Measurements from ENCODE around the gene FEZF2. TPM values are rescaled to one million over a fixed set of nuclear protein-coding genes. Genes with fewer than 3 reads are reported as not detected.

Gene FEZF2
- total and polyA plus RNA-seq, 9 of the 15 experiments (the other 6 are each of a cell fraction or from before 2014, with no cell fraction given): not detected

- no peaks in the 10 kb centered on the region for H3K36me3 ChIP-seq (ENCODE audit: control insufficient read depth, insufficient read depth, low read length)
- ChIA-PET CTCF (ENCODE audit: low intra/inter-chr PET ratio) (no interaction called here), POLR2A (no interaction called here)
- ATAC-seq (no peak), FAIRE-seq (no peak), DNase-seq (ENCODE audit: extremely low read depth in 1 of 4, low spot score in 3 of 4) (no peak)
- intact Hi-C loops (cut with micrococcal nuclease): no loop called here
- no peak overlapping the region for H3K4me2 ChIP-seq (ENCODE audit: insufficient read depth, low read length)
- H3K9me1 ChIP-seq (ENCODE audit: control insufficient read depth, insufficient read depth, low read length): no peaks in the 10 kb centered on the region
- no peaks in the 10 kb centered on the region for H3K9me3 ChIP-seq (replicated peaks; ENCODE audit: control insufficient read depth, insufficient read depth, low read depth, low read length)
- peaks cover 0 to 37% of the 10 kb centered on the region in 2 experiments; a peak in 2 of 5 replicates for H3K27me3 ChIP-seq (ENCODE audit: control insufficient read depth in 2 of 2, insufficient read depth in 2 of 2, low read length in 2 of 2)
- in situ Hi-C loops (cut with MboI): no loop called here
- no peaks in the 10 kb centered on the region for H3K79me2 ChIP-seq (ENCODE audit: control insufficient read depth, insufficient read depth, low read length)
- H3K4me3 ChIP-seq: no peak overlapping the region
- no peak overlapping the region for H3K9ac ChIP-seq (ENCODE audit: insufficient read depth in 1 of 2, low read depth in 2 of 2, low read length in 2 of 2)
- no peak overlapping the region for H3K27ac ChIP-seq (ENCODE audit: extremely low read depth, low read depth, low read length)
- BruUV-seq (replicated peaks): no TSS peak
- 3% methylated on average over 3 of the region's 3 CpGs for WGBS (ENCODE audit: insufficient coverage, low coverage, missing lambda C conversion rate)
- H3K4me1 ChIP-seq (replicated peaks in 1 of 2; ENCODE audit: control insufficient read depth in 2 of 2, insufficient read depth in 2 of 2, low read length in 2 of 2): no peaks in the 10 kb centered on the region
- no peaks in the 10 kb centered on the region for H4K20me1 ChIP-seq (replicated peaks; ENCODE audit: control insufficient read depth, insufficient read depth, low read length)
- no peak overlapping the region for H2AFZ ChIP-seq (ENCODE audit: low read depth, low read length)
- no peak for TF ChIP-seq MCM3 (IDR thresholded peaks at IDR 0.05)
- no peak for TF ChIP-seq NR2C1 (IDR thresholded peaks at IDR 0.05)
- TF ChIP-seq NR2C1 (tag; IDR thresholded peaks at IDR 0.05): no peak
- no peak for TF ChIP-seq TBL1XR1 (IDR thresholded peaks at IDR 0.05; ENCODE audit: low read length in 2 of 2)
- TF ChIP-seq BHLHE40 (IDR thresholded peaks at IDR 0.05; ENCODE audit: low read length): no peak
- no peak for TF ChIP-seq EWSR1 (IDR thresholded peaks at IDR 0.05; ENCODE audit: borderline replicate concordance, low read depth, partially characterized antibody)
- TF ChIP-seq ETV6 (IDR thresholded peaks at IDR 0.05; ENCODE audit: borderline replicate concordance in 1 of 2, low read depth in 2 of 2, low read length in 1 of 2): no peak
- TF ChIP-seq ETV6 (CRISPR knock-in tag; IDR thresholded peaks at IDR 0.05; ENCODE audit: borderline replicate concordance): no peak
- no peak for TF ChIP-seq GATA2 (CRISPR knock-in tag; IDR thresholded peaks at IDR 0.05)
- TF ChIP-seq RBM15 (IDR thresholded peaks at IDR 0.05; ENCODE audit: insufficient read depth, low read length): no peak
- TF ChIP-seq KDM2B (CRISPR knock-in tag; IDR thresholded peaks at IDR 0.05): no peak
- TF ChIP-seq REST (IDR thresholded peaks at IDR 0.05; ENCODE audit: borderline replicate concordance): no peak
- TF ChIP-seq REST (CRISPR knock-in tag; IDR thresholded peaks at IDR 0.05; ENCODE audit: low read depth): no peak
- no peak for TF ChIP-seq GTF2A2 (tag; IDR thresholded peaks at IDR 0.05)
- TF ChIP-seq ELK3 (CRISPR knock-in tag; IDR thresholded peaks at IDR 0.05): no peak
- TF ChIP-seq ELF1 (tag; IDR thresholded peaks at IDR 0.05): no peak
- TF ChIP-seq NONO (IDR thresholded peaks at IDR 0.05; ENCODE audit: low read depth in 2 of 2, low read length in 1 of 2): no peak
- TF ChIP-seq ZNF23 (CRISPR knock-in tag; IDR thresholded peaks at IDR 0.05): no peak
These were observed 3.0 kb upstream of the FEZF2 start for GRCh38 chr3:62376454-62376720.
